GM21619 (cell line): ENCODE data around the gene GLMN.
"Not testable (repeated sequence)": the region's sequence is repeated elsewhere in the genome, so short reads cannot be mapped to it uniquely, and the experiment has no call there.

Source experiments
- ATAC-seq: cut with Tn5 transposase; IDR thresholded peaks from one replicate; pipeline ENCODE4 v1.9.1; 2021; ENCODE audit not compliant: unreplicated experiment

Gene GLMN

GRCh38 chr1:92299477-92300150 lies 827 bp upstream of the GLMN start:
- no peak for ATAC-seq

GRCh38 chr1:92298213-92298572 lies 594 bp downstream of the GLMN start:
- peak; percentile 2 for ATAC-seq

GRCh38 chr1:92291372-92291999 lies 7.3 kb downstream of the GLMN start:
- ATAC-seq, result no peak

- ATAC-seq, result not testable (repeated sequence)
These were observed 17.4 kb downstream of the GLMN start for GRCh38 chr1:92281411-92281810.

- ATAC-seq, result not testable (repeated sequence)
These were observed 19.0 kb downstream of the GLMN start for GRCh38 chr1:92279781-92280180.

GRCh38 chr1:92277105-92277723 lies 21.6 kb downstream of the GLMN start:
- ATAC-seq, result no peak

GRCh38 chr1:92276082-92276481 lies 22.7 kb downstream of the GLMN start:
- ATAC-seq, result no peak

- ATAC-seq, result no peak
These were observed 23.8 kb downstream of the GLMN start for GRCh38 chr1:92274939-92275338.

- ATAC-seq, result no peak
These were observed 25.7 kb downstream of the GLMN start for GRCh38 chr1:92273039-92273438.

- ATAC-seq, result no peak
These were observed 36.3 kb downstream of the GLMN start for GRCh38 chr1:92262516-92262915.

GRCh38 chr1:92259350-92259749 lies 39.4 kb downstream of the GLMN start:
- no peak for ATAC-seq

- not testable (repeated sequence) for ATAC-seq
These were observed 44.1 kb downstream of the GLMN start for GRCh38 chr1:92254714-92255113.

GRCh38 chr1:92244376-92244775 lies 54.4 kb downstream of the GLMN start:
- ATAC-seq, result no peak

- no peak for ATAC-seq
These were observed 58.8 kb downstream of the GLMN start for GRCh38 chr1:92240034-92240433.

GRCh38 chr1:92230736-92231135 lies 68.1 kb downstream of the GLMN start:
- no peak for ATAC-seq

- no peak for ATAC-seq
These were observed 70.4 kb downstream of the GLMN start for GRCh38 chr1:92228401-92228800.

GRCh38 chr1:92219028-92219427 lies 79.8 kb downstream of the GLMN start:
- ATAC-seq, result no peak

GRCh38 chr1:92218559-92218958 lies 80.2 kb downstream of the GLMN start:
- no peak for ATAC-seq

GRCh38 chr1:92217721-92218120 lies 81.1 kb downstream of the GLMN start, which contains the start of gene C1orf146:
TSS of gene C1orf146 (plus strand) at chr1:92217915. CDS start at chr1:92231421, 13,506 bp downstream.
- no peak for ATAC-seq

- no peak for ATAC-seq
These were observed 87.6 kb downstream of the GLMN start for GRCh38 chr1:92211166-92211565.

GRCh38 chr1:92210701-92211100 lies 88.1 kb downstream of the GLMN start:
- ATAC-seq, result no peak

GRCh38 chr1:92203105-92203504 lies 95.7 kb downstream of the GLMN start:
- no peak for ATAC-seq
